LNCAP (cell line): ENCODE data around the gene SLC34A1.
A peak's percentile ranks its signal among the peaks of the same experiment; 100 is the strongest.

Experiments used
- CTCF ChIP-seq: fragments of 450-650 bp; IDR thresholded peaks from 2 replicates; pipeline ENCODE4 v1.5.1; 2017; ENCODE audit warnings: mild to moderate bottlenecking

Gene SLC34A1

DNA sequence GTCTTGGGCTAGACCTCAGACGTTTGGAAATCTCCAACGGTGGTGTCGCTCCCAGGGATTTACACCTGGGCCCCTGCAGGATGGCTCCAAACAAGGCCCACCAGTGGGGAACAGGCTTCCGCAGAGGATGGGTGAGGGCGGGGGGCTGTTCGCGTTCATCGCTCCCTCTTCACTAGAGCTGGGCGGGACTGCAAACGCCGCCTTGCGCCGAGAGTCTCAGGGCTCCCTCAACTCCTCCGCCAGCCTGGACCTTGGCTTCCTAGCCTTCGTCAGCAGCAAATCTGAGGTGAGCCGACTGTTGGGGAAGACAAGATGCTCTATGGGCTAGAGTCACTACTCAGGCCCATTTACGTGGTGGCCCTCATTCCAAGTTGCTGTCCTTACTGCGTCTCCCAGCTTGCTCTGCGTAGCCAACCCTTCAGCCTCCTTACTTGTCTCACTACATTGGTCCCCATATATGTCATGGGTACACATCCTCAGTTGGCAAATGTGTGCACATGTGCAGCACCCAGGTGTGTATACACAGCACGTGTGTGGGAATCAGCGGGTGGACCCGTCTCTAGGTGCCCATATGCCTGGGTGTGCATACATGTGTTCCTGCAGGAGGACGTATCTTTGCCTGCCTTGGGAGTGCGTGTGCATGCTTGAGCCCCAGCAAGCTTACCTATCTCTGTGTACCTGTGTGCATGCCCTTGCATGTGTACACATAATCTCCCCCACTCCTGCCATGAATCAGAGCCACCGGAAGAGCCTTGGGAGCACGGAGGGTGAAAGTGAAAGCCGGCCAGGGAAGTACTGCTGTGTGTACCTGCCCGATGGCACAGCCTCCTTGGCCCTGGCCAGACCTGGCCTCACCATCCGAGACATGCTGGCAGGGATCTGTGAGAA is 16.0 kb upstream of the SLC34A1 start:
- TF ChIP-seq CTCF: no peak

DNA sequence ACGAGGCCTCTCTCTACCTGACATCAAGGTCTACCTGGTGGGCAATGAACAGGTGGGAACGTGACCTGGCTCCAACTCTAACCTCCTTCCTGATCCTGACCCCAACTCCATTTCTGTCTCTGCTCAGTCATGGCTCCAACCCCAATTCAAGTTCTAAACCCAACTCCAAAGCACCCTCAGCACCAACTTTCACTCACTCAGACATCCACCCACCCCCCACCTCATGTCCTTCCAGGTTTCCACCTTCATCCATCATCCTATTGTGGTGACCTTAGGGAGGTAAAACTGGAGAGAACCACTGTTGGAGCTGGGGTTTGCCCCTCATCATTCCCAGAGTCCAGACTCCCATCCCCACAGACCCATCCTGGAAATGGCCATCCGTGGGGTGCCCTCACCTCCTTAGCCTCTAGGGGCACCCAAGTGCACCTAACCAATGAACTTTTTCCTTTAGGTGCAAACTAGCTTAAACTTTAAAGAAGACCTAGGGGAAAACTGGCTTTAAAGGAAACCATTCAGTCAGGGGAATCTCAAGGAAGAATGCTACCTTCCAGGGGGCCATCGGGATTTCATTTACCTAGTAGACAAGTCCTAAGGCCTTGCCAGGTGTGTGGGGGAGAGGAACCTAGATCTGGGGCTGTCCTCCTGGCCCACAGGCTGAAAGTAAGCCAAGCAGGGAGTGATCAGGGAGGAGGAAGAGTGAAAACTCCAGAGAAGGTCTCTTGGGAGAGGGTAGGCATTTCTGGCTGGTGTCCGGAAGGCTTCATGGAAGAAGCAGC is 15.2 kb upstream of the SLC34A1 start:
- TF ChIP-seq CTCF: peak; percentile 63

DNA sequence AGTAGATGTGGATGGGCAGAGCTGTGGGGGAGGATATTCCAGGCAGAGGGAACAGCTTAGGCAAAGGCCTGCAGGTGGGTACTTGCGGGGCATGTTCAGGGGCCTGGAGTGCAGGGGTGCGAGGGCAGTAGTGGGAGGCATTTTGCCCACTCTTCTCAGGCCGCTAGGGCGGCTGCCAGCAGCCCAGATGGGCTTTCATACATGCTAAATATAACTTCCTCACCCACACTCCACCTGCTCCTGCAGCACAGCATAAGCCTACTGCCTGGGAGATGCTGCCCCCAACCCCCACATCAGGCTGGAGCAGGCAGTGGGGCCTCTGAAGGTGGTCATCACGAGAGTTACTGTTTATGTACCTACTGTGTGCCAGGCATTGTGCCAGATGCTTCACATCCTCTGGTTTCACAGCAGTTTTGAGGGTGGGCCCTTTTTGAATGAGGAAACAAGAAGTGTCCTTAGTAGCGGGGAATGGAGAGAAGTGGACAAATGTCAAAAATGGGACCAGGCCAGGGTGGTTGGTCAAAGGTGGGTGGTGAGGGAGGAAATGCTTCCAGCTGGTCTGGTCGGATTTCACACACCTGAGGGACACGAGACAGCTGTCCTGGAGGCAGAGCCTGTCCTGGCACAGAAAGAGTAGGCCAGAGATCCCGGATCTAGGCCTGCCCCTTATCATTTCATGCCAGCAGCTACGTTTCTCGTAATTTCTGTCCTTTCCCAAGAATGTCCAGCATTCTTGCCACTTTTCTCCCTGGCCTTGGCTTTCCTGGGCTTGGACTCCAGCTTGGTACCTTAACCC is 14.4 kb upstream of the SLC34A1 start:
- no peak for TF ChIP-seq CTCF

DNA sequence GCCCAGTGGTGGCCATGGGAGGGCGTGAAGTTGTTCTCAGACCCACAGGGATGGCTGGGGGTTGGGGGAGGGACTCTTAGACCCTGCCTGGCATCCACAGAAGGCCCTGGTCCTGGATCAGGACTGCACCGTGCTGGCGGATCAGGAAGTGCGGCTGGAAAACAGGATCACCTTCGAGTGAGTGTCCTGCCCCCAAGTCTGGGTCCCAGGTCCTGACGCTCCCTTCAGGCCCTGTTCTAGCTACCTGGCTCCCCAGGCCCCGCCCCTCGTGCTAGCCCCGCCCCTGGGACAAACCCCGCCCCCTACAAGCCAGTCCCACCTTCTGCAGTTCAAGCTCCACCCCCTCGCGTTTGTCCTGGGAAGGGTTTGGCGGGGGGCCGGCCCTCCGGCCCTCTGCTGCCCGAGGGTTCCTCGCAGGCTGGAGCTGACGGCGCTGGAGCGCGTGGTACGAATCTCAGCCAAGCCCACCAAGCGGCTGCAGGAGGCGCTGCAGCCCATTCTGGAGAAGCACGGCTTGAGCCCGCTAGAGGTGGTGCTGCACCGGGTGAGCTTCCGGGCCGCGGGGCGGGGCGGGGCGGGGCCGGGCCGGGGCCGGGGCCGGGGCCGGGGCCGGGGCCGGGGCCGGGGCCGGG is 13.6 kb upstream of the SLC34A1 start:
- peak; percentile 45 for TF ChIP-seq CTCF

DNA sequence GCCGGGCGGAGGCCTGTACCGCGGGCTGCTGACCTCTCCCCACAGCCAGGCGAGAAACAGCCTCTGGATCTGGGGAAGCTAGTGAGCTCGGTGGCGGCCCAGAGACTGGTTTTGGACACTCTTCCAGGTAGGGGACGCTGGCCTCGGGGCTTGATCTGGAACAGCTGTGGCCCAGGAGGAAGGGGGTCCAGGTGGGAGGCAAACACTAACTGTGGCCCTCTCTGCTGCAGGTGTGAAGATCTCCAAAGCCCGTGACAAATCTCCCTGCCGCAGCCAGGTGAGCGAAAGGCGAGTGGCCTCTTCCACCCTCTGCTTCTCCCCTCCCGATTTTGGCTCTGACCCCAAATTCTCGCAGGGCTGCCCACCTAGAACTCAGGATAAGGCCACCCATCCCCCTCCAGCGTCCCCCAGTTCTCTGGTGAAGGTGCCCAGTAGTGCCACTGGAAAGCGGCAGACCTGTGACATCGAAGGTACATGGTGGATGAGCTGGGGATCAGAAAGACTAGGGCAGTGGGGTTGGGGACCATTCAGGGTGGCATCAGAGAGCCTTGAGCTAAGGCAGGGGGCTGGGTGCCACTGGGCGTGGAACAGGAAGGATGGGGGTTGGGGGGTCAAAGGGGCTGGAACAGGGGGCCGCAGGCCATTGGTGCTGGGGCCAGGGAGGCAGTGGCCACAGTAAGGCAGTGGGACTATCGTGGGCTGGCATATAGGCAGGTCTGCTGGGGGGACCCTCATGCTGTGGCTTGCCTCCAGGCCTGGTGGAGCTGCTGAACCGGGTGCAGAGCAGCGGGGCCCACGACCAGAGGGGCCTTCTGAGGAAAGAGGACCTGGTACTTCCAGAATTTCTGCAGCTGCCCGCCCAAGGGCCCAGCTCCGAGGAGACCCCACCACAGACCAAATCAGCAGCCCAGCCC is 12.9 kb upstream of the SLC34A1 start:
- TF ChIP-seq CTCF: no peak

GRCh38 chr5:177372034-177372896 is 12.0 kb upstream of the SLC34A1 start:
- no peak for TF ChIP-seq CTCF
